GM12873 (cell line): ENCODE measurements around the gene STOX2.

Experiments
- TF ChIP-seq, protein P1 (sequence below): IDR thresholded peaks from 2 replicates; pipeline ENCODE4 v1.5.1; 2012; ENCODE audit warnings: low read depth, mild to moderate bottlenecking, moderate library complexity, low read length, control low read depth; ENCODE audit not compliant: insufficient read depth; ENCODE audit errors: missing control alignments

Gene STOX2

GRCh38 chr4:184016759-184017668, 111.9 kb downstream of the STOX2 start:
- TF ChIP-seq, protein P1, sequence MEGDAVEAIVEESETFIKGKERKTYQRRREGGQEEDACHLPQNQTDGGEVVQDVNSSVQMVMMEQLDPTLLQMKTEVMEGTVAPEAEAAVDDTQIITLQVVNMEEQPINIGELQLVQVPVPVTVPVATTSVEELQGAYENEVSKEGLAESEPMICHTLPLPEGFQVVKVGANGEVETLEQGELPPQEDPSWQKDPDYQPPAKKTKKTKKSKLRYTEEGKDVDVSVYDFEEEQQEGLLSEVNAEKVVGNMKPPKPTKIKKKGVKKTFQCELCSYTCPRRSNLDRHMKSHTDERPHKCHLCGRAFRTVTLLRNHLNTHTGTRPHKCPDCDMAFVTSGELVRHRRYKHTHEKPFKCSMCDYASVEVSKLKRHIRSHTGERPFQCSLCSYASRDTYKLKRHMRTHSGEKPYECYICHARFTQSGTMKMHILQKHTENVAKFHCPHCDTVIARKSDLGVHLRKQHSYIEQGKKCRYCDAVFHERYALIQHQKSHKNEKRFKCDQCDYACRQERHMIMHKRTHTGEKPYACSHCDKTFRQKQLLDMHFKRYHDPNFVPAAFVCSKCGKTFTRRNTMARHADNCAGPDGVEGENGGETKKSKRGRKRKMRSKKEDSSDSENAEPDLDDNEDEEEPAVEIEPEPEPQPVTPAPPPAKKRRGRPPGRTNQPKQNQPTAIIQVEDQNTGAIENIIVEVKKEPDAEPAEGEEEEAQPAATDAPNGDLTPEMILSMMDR, result no peak

DNA sequence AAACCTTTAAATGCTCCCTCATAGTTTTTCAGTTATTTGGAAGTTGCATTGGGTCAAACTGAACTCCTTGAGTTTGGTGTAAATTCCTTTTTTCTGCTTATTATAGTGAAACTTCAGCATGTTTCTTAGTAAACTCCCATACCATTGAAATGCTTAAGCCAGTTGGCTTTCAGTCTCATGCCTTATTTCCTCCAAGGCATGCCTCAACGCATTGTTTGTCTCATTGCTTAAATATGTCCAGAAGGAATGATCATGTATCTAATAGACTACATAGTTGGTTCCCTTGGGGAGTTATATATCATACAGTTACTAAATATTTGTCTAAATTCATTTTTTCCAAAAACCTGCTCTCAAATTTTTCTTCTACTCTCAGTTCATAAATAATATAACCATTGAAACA, 114.0 kb downstream of the STOX2 start:
- TF ChIP-seq, protein P1, result no peak

- TF ChIP-seq, protein P1, result no peak
Measured at GRCh38 chr4:184019667-184020623, 114.8 kb downstream of the STOX2 start.

DNA sequence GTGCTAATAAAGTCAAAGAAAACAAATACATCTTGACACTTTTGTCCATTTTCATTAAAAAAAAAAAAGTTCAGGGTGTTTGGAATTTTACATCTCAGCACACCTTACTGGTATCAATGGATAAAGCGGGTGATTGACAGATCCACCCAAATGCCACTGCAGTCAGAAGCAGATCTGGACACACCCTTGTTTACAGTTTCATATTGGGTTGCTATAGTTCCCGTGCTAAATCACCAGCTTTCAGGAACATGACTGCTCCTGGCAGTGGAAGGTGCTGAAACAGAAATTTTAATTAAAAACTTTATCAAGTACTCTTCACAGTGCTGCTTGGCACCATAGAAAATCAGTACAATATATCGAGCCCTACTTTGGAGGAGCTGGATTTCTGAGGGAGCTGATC, 116.3 kb downstream of the STOX2 start:
- TF ChIP-seq, protein P1, result no peak

- TF ChIP-seq, protein P1, result no peak
Measured at GRCh38 chr4:184022679-184023383, 117.7 kb downstream of the STOX2 start.

- TF ChIP-seq, protein P1, result no peak
Measured at GRCh38 chr4:184024637-184025036, 119.5 kb downstream of the STOX2 start.
